HG03342 (cell line): ENCODE measurements around the gene SPDYE2.
"Not testable (repeated sequence)": the region's sequence is repeated elsewhere in the genome, so short reads cannot be mapped to it uniquely, and the experiment has no call there.

Experiments
- ATAC-seq: cut with Tn5 transposase; IDR thresholded peaks from one replicate; pipeline ENCODE4 v1.9.1; 2021; ENCODE audit warnings: mild to moderate bottlenecking, moderate library complexity; ENCODE audit not compliant: unreplicated experiment

Gene SPDYE2, protein sequence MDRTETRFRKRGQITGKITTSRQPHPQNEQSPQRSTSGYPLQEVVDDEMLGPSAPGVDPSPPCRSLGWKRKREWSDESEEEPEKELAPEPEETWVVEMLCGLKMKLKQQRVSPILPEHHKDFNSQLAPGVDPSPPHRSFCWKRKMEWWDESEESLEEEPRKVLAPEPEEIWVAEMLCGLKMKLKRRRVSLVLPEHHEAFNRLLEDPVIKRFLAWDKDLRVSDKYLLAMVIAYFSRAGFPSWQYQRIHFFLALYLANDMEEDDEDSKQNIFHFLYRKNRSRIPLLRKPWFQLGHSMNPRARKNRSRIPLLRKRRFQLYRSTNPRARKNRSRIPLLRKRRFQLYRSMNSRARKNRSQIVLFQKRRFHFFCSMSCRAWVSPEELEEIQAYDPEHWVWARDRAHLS

DNA sequence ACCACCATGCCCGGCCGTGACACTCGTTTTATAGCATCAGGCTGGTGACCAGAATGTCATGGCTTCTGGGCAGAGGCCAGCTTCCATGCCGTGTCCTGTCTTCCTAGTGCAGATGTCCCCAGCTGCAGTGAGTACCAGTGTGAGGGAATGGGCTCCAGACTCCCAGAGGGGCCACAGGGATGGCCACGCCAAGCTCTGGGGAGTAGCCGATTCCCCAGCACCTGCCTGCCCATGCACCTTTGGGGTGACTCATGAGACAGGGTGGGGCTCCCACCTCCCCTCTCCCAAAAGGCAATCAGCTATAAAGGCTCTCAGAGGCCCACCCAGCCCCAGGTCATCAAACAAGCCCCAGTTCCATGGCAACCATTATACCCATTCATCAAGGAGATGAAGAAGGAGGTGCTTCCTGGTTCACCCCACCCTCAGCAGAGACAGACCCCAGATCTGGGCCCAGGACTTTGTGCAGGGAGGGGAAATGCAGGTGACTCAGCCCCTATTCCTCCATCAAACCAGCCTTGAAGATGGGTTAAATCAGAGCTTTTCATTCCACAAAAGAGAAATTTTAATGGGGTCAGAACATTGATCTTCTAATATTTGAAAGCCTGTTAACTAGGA is at the start of gene SPDYE2:
SPDYE2 (plus strand) TSS at position 419 of the 615 bp plus-strand sequence. CDS start 2,030 bp downstream, outside the sequence.
- ATAC-seq = not testable (repeated sequence)

DNA sequence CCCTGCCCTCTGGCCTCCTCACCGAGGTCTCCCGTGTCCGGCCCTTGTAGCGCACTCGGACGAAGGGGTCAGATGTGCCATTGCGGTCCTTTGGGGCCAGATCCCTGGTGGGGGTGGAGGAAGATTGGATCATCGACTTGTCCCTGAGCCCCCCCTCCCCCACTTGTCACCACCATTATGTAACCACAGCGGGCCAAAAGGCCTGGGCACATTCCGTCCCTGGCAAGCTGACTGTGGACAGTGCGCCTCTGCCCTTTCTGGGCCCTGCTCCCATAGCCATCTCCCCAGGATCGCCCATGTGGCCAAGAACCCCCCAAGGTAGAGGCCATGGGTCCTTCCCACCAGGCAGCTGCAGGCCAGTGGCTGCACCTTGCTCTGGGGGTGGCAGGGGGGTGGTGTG is 47.9 kb upstream of the SPDYE2 start:
- not testable (repeated sequence) for ATAC-seq

DNA sequence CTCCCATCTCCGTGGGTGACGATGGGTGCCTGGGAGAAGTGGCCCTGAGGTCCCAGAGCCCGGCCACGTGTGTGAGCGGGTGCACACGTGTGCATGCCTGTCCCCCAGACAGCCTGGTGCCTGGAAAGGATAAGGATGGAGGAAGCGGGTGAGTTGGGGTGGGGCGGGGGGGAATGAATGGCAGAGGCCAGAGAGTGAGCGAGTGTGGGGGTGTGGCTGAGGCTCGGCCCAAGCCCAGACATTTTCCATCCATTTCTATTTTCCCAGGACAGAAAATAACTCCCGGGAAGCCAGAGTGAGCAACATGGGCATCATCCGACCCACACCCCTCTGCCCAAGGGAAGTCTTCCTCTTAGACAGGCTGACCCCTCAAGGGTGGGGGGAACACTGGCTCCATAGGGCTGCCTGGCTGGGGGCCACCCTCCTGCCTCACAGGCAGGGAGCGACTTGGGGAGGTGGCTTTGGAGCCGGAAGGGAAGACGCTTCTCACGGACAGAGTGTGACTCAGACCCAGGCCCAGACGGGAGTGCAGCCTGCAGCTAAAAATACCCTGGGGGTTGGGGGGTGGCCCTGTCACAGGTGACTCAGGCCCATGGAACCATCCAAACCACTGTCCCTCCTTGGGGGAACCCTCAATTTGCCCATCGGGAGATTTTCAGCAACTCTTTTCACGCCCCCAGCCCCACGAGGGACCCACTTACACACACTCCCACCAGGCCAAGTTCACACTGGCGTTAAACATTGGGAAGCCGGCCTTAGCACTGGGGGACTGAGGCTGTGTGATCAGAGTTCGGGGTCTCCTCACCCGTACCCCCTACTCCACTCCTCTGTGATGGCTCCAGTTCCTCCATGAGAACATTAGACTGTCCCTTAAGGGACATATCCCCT is 45.5 kb upstream of the SPDYE2 start:
- not testable (repeated sequence) for ATAC-seq

DNA sequence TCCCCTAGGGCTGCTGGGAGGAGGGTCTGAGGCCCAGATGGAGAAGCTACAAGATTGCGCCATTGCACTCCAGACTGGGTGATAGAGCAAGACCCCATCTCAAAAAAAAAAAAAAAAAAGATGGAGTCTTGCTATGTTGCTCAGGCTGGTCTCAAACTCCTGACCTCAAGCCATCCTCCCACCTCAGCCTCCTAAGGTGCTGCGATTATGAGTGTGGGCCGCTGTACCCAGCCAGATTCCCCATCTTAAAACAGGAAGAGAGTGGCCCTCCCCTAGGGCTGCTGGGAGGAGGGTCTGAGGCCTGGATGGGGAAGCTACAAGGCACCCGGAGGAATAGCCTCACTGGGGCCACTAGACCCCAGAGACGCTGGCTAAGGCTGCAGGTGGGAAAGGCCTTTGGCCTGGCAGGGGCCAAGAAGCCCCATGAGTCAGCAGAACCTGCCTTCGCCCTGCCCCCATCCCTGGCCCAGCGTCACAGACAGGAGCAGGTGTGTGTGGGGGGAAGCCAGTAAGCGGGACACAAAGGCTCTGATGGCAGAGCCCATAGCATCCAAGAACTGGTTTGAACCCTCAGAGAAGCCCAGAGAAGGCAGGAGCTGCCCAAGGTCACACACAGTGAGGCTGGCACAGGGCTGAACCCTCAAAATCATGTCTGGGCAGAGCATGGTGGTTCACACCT is 43.5 kb upstream of the SPDYE2 start:
- ATAC-seq = not testable (repeated sequence)

DNA sequence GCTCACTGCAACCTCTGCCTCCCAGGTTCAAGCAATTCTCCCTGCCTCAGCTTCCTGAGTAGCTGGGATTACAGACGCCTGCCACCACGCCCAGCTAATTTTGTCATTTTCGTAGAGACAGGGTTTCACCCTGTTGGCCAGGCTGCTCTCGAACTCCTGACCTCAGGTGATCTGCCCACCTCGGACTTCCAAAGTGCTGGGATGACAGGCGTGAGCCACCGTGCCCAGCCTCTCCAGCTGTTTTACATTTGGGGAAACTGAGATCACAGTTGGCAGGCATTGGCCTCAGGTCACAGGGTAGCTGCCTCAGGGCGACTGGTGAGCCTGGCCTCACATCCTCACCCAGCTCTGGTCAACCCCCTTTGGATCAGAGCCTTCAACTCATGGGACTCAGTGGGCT is 40.5 kb upstream of the SPDYE2 start:
- not testable (repeated sequence) for ATAC-seq

DNA sequence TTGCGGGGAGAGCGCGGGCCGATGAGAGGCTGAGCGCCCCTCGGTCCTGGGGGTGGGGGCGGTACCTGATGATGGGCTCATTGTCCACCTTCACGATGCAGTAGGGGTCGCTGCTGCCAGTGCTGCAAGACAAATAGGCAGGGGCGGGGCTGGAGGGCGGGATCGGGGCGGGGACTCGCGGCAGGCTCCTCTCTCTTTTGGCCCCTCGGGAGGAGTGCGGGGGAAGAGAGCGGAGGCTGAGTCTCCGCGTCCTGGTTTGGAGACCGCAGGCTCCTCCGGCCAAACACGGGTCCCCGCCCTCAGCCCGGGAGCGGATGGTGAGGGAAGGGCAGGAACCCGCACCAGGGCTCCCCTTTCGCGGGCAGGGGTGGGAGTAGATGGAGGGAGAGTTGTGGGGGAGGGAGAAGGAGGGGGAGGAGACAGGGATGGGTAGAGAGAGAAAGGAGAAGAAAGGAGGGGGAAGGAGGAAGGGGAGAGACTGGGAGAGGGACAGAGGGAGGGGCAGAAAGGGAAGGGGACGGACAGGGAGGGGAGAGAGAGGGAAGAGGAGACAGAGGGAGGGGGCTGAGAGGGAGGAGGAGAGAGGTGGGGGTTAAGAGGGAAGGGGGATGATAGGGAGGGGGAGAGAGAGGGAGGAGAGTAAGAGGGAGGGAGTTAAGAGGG is 39.0 kb upstream of the SPDYE2 start:
- peak; percentile 41 for ATAC-seq

DNA sequence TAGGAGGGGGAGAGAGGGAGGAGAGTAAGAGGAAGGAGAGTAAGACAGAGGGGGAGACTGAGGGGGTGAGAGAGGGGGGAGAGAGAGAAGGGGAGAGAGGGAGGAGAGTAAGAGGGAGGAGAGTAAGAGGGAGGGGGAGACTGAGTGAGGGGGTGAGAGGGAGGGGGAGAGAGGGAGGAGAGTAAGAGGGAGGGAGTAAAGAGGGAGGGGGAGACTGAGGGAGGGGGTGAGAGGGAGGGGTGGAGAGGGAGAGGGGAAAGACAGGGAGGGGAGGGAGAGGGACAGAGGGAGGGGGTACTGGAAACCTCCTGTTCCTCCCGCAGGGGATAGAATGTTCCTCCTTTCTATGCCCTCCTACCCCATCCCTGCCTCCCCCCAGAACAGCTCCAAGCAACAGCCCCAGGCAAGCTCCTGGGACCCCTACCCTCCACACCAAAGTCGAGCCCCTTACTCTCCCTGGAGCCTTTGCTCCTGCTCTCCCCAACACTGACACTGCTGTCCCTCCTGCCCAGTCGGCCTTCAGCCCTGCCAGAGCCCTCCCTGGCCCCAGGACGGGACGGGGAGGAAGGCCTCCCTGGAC is 38.3 kb upstream of the SPDYE2 start:
- ATAC-seq = not testable (repeated sequence)

DNA sequence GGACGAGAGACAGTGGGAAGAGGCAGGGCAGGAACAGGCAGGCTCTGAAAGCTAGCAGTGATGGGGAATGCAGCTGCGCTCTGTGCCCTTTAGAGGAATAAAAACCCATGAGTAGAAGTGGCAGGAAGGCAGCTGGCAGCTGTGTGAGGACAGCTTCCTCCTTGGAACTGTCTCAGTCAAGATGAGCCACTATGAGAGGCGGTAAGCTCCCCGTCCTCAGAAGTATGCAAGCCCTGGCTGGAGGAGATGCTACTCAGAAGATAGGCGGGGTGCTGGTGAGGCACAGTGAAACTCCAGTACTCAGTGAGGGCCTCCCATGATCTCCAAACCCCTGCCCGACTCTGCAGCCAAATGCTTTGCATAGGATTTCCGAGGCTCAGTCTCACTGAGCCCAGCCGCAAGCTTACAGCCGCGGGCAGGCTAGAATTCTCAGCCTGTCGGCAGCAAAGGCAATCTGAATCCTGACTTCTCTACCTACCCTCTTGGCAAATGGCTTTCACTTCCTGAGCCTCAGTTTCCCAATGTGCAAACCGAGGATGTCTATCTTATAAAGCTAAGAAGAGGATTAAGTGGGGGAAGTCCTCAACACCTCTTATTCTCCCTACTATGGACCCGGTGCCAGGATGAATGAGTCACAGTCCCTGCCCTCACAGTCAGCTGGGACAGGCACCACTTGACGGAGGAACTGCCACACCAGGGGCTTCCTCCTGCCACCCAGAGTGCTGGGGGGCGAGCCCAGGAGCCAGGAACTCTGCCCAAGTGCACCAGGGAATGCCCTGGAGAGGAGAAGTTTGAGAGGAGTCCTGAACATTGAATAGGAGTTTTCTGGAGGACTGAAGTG is 35.9 kb upstream of the SPDYE2 start:
- ATAC-seq = peak; percentile 59

DNA sequence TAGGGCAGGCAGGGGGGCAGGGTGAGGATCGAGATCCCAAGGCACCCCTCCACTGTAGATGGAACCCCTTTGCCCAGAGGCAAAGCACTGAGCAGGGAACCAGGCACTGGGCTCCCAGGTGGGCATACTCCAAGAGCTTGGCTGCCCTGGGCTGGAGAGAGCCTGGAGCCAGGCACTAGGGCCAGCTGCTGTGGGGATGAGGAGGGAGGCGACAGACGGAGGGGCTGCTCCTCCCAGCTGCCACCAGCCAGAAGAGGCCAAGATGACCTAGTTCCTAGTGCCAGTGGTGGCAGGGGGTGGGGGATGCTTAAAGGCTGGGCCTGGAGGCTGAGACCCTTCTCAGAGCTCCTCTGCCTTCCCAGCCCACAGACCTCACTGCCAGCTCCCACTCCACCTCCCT is 35.1 kb upstream of the SPDYE2 start:
- ATAC-seq = not testable (repeated sequence)

DNA sequence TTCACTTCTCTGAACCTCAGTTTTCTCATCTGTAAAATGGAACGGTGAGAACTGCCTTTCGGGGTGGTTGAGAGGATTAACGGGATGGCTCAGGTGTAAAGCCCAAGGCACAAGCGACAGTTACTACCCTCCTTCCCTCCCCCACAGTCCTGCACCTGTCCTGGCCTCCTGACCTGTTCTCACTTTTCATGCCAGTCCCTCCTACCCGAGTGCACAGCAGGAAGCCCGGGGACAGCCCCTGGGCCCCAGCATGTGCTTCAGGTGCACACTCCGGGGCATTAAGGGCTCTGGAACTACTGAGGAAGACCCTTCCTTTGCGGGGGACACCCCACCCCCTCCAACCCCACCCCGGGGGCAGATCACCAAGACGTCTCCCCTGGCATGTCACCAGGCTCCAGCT is 34.1 kb upstream of the SPDYE2 start:
- ATAC-seq = not testable (repeated sequence)

DNA sequence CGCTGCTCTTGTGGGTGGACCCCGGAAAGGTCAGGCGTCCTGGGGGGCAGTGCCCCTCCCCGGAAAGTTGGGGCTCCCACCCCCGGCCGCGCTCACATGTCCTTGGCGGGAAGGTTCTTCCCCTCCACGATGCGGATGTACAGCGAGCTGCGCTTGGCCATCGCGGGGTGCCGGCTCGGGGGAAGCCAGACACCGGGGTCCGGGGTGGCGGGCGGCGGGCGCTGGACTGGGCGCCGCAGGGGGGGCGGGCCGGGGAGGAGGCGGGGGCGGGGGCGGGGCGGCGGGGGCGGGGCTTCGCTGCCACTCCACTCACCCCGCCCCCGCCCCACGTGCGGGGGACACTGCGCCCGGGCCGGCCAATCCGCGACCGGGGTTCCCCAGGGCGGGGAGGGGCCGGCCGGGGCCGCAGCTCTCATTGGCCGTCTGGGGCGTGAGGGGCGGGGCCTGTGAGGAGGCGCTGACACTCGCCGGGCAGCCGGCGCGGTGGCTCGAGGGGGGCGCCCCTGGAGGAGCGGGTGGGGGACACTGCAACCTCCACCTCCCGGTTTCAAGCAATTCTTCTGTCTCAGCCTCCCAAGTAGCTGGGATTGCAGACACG is 33.4 kb upstream of the SPDYE2 start, which contains the start of gene RASA4B:
RASA4B (minus strand) TSS at position 228 of the 598 bp plus-strand sequence; CDS start at position 161, 67 bp downstream.
- ATAC-seq = peak; percentile 77

DNA sequence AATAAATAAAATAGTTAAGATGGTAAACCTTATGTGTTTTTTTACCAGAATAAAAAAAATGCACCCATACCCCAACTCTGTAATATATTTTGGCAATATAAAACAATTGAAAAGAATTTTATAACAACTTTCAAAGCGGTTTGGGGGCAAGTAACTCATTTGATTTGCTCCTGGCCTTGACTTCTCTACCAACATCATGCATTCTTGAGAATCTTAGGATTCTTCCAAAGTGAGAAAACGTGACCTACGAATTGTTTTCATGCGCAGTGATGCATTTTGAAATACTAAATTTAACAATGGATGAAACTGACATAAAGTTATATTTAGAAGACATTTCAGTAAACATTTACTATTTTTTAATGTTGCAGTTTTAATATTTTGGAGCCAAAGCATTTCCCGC is 30.2 kb upstream of the SPDYE2 start:
- not testable (repeated sequence) for ATAC-seq

DNA sequence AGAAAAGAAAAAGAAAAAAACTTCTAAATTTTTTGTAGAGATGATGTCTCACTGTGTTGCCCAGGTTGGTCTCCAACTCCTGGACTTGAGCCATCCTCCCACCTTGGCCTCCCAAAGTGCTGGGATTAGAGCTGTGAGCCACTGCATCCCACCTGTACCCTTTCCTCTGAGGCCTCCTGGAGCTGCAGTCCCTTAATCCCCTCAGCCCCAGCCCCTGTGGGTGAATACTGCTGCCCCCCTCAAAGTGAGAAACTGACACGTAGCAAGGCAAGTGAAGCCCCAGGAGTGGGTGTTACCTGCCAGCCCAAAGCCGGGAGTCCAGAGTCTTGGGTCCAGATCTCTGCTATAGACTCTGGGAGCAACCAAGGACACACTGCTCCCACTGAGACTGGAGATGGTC is 26.2 kb upstream of the SPDYE2 start:
- not testable (repeated sequence) for ATAC-seq

DNA sequence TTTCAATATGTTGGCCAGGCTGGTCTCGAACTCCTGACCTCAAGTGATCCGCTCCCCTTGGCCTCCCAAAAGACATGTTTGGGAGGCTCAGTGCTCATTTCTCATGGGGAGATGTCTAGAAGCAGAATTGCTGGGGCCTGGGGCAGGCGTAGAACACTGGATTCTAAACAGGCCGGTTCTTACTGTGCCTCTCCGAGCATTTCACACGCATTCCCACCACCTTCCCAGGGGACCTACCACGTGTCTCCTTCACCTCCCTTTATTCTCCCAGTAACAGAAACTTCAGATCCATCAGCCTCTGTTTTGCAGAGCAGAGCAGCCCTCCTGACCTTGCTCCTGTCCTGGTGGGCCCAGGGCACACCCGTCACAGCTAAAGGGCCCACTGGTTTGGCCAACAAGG is 23.8 kb upstream of the SPDYE2 start:
- ATAC-seq = not testable (repeated sequence)

DNA sequence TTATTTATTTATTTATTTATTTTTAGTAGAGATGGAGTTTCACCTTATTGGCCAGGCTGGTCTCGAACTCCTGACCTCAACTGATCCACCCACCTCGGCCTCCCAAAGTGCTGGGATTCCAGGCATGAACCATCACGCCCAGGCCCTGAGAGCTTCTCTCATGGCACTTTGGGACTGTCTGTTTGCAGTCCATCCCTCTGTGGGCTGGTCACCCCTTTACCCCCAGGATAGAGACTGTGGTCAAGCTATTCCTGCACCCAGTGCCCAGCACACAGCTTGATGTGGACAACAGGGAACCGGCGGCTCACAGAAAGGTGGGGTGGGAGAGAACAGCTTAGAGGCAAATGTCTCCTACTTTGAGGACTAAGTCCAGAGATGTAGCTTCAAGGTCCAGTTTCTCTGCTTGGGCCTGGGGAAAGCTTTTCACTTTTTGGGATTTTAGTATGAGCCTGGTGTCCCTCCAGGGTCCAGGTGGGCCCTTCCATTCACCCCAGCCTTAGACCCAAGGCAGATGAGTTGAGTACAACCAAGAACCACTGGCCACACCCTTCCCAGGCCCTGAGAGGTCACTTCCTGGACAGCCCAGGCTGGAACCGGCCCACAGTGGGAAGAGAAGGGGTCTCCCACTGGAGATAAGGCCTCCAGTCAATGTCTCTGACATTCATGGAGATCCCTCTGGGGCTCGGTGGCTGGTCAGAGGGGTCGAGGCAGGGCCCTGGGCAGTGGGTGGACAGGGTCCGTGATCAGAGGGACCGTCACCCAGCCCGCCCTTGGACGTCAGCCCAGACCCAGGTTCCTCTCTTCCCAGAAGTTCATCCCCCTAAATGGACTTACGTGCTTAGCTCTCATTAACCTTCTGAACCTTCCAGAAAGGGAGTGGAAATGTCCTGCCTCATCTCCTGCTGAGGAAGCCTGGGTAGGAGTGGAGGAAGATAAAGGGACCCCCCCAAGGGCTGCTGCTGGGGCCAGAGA is 22.9 kb upstream of the SPDYE2 start:
- ATAC-seq = not testable (repeated sequence)

DNA sequence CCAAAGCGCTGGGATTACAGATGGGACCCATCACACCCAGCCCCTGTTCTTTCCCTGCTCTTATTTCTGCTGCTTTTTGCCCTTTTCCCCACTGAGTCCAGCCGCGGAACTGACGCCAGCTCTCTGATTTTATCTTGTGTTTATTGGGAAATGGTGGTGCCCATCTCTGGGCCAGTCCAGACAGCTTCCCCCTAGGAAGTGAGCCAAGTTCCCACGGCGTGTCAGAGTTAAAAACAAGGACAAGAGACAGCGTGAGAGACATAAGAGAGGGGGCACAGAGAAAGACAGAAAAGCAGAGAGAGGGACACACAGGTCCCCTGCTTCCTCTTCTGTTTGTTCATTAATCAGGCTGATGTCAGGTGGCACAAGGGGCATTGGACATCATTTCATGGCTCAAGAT is 19.4 kb upstream of the SPDYE2 start:
- ATAC-seq = not testable (repeated sequence)

DNA sequence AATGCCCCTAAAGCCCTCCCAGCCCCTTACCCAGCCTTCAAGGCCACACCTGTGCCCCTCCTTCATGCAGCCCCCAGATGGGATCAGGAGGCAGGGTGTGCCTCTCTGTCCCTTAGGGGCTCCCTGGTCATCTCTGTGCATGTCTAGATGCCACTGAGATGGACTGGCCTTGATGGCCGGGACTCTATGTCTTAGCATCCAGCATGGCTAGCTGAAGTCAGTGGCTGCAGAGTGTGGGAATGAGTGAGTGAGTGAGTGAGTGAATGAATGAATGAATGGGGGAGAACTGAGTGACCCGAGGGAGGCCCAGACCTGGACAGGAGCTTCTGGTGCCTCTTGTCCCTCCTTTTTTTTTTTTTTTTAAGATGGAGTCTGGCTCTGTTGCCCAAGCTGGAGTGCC is 18.9 kb upstream of the SPDYE2 start:
- not testable (repeated sequence) for ATAC-seq
